HL-60/S4 treated with phorbol 12-myristate 13-acetate at 8.2 ng/mL for 4 days and 3 days (cell line): ENCODE results near the gene XIRP1.

Experiments
- in situ Hi-C: fragments of 300-500 bp; cut with MboI; formaldehyde crosslinking; loops from 2 replicates; pipeline ENCODE4 v1.15.0; 2022; ENCODE audit warnings: low sequenced_read_pairs

XIRP1 gene

GRCh38 chr3:39133822-39134221 lies 58.6 kb downstream of the XIRP1 start:
- in situ Hi-C loops = no loop called here
